ENCODE measurements around the gene MRPS27.

MRPS27 gene

GRCh38 chr5:72191404-72191803, 128.6 kb downstream of the MRPS27 start:
- no peak for TF ChIP-seq CTCF (conservative IDR thresholded peaks at IDR 0.05)
- no peak overlapping the region for H3K27ac ChIP-seq

- H3K27ac ChIP-seq: no peak overlapping the region
Measured at GRCh38 chr5:72189146-72189545, 130.9 kb downstream of the MRPS27 start.

GRCh38 chr5:72188166-72188565, 131.9 kb downstream of the MRPS27 start:
- H3K27ac ChIP-seq: no peak overlapping the region; the same call in 1 of the 2 replicates
- no peak for TF ChIP-seq CTCF (conservative IDR thresholded peaks at IDR 0.05)

More at GRCh38 chr5:72189146-72189545, 130.9 kb downstream of the MRPS27 start:
- no peak for TF ChIP-seq CTCF (conservative IDR thresholded peaks at IDR 0.05)

- H3K27ac ChIP-seq: peak overlapping the region; percentile 16; the same call in 1 of the 2 replicates
- no peak for TF ChIP-seq CTCF (conservative IDR thresholded peaks at IDR 0.05)
Measured at GRCh38 chr5:72187388-72188075, 132.5 kb downstream of the MRPS27 start.

- H3K27ac ChIP-seq: no peak overlapping the region
- no peak for TF ChIP-seq CTCF (conservative IDR thresholded peaks at IDR 0.05)
Measured at GRCh38 chr5:72185496-72186329, 134.3 kb downstream of the MRPS27 start.

GRCh38 chr5:72184408-72184807, 135.6 kb downstream of the MRPS27 start:
- H3K27ac ChIP-seq: no peak overlapping the region
- TF ChIP-seq CTCF (conservative IDR thresholded peaks at IDR 0.05): no peak

GRCh38 chr5:72183101-72183520, 136.9 kb downstream of the MRPS27 start:
- H3K27ac ChIP-seq: no peak overlapping the region
- TF ChIP-seq CTCF (conservative IDR thresholded peaks at IDR 0.05): no peak

All from VCaP (cell line).